AG04449 (cell line): ENCODE measurements around the gene CCDC3.

Experiments used
- CTCF ChIA-PET: fragments of 350-600 bp; formaldehyde crosslinking; extraction: SDS; loops from one replicate; lab custom pipeline; 2021; ENCODE audit warnings: antibody characterized with exemption; lab: Yijun Ruan, JAX
- POLR2A ChIA-PET: fragments of 400-600, 350-600 bp; formaldehyde crosslinking; extraction: SDS; loops from one replicate; lab custom pipeline; 2020; ENCODE audit warnings: antibody characterized with exemption, inconsistent platforms; lab: Yijun Ruan, JAX
- DNase-seq: peaks from one replicate; pipeline ENCODE4 v3.0.0-alpha.2; 2010; ENCODE audit warnings: low read depth, low spot score
- H3K4me3 ChIP-seq: 2 replicates; pipeline ENCODE4 v1.5.1; 2011; ENCODE audit warnings: low read depth, mild to moderate bottlenecking, control low read depth, low read length
- CTCF ChIP-seq: IDR thresholded peaks from one replicate; pipeline ENCODE4 v1.5.1; 2011; ENCODE audit warnings: mild to moderate bottlenecking, moderate library complexity, low read length, control low read depth, inconsistent platforms; ENCODE audit not compliant: insufficient read depth; ENCODE audit errors: missing control alignments

Gene CCDC3

GRCh38 chr10:12852687-12853086 lies 148.8 kb downstream of the CCDC3 start:
- H3K4me3 ChIP-seq, result no peak overlapping the region
- DNase-seq, result no peak
- no peak for TF ChIP-seq CTCF
- ChIA-PET CTCF (no interaction called here), POLR2A (interaction anchor here (0.6 kb wide), 1 partner anchor 13 kb away, joined by 3 read pairs; no protein-coding TSS in a partner anchor)

- no peak for DNase-seq
- POLR2A ChIA-PET, result no interaction called here
- no peak overlapping the region for H3K4me3 ChIP-seq
- CTCF ChIA-PET, result no interaction called here
- TF ChIP-seq CTCF, result no peak
Measured at GRCh38 chr10:12849319-12850181, 152.0 kb downstream of the CCDC3 start.

- no peak for TF ChIP-seq CTCF
- ChIA-PET POLR2A (no interaction called here), CTCF (interaction anchor here (1.2 kb wide), 1 partner anchor 53 kb away, joined by 3 read pairs; no protein-coding TSS in a partner anchor)
- no peak overlapping the region for H3K4me3 ChIP-seq
- no peak for DNase-seq
Measured at GRCh38 chr10:12848439-12849173, 152.9 kb downstream of the CCDC3 start.

- ChIA-PET CTCF (interaction anchor here (1.2 kb wide), 1 partner anchor 55 kb away, joined by 3 read pairs; no protein-coding TSS in a partner anchor), POLR2A (no interaction called here)
- no peak overlapping the region for H3K4me3 ChIP-seq
- no peak for DNase-seq
- no peak for TF ChIP-seq CTCF
Measured at GRCh38 chr10:12847361-12847975, 154.0 kb downstream of the CCDC3 start.

GRCh38 chr10:12846718-12847117 lies 154.8 kb downstream of the CCDC3 start:
- DNase-seq, result no peak
- TF ChIP-seq CTCF, result no peak
- H3K4me3 ChIP-seq, result no peak overlapping the region
- POLR2A ChIA-PET, result no interaction called here
- CTCF ChIA-PET, result no interaction called here
